OCI-LY7 (cell line): ENCODE measurements around the gene TRIM29. TPM values are rescaled to one million over a fixed set of nuclear protein-coding genes. Genes with fewer than 3 reads are reported as not detected.

ENCODE experiments used
- BruUV-seq: library from RNA; stranded (reverse); fragments of 400-500 nt; replicated peaks from 2 replicates; lab custom pipeline; 2021; lab: Mats Ljungman, UMichigan
- CTCF ChIA-PET: fragments of 300-600 bp; sonication (Branson Sonifier 250); formaldehyde crosslinking; loops from one replicate; lab custom pipeline; 2022; ENCODE audit warnings: antibody characterized with exemption; ENCODE audit not compliant: unreplicated experiment; lab: Charles Lee
- POLR2A ChIA-PET: fragments of 300-600 bp; sonication (Branson Sonifier 250); formaldehyde crosslinking; loops from one replicate; lab custom pipeline; 2022; ENCODE audit warnings: antibody characterized with exemption; lab: Charles Lee
- DNase-seq: peaks from one replicate; pipeline ENCODE4 v3.0.0-alpha.2; 2015; ENCODE audit warnings: low spot score
- H2AFZ ChIP-seq: fragments of 200-600 bp; sonication (generic), shearing (Covaris generic); 2 replicates; pipeline ENCODE4 v1.6.1; 2014; ENCODE audit warnings: mild to moderate bottlenecking, antibody characterized with exemption, low read length, moderate library complexity
- H3K27ac ChIP-seq: fragments of 200-600 bp; sonication (generic); 2 replicates; pipeline ENCODE4 v1.5.1; 2014; ENCODE audit warnings: mixed run types, low read depth, mild to moderate bottlenecking, moderate library complexity, low read length, inconsistent platforms; ENCODE audit not compliant: poor library complexity, severe bottlenecking
- H3K36me3 ChIP-seq: fragments of 200-600 bp; sonication (generic); 2 replicates; pipeline ENCODE4 v1.6.1; 2014; ENCODE audit warnings: mild to moderate bottlenecking, antibody characterized with exemption, low read length, moderate library complexity, mixed read lengths; ENCODE audit not compliant: insufficient read depth
- H3K4me1 ChIP-seq: fragments of 200-600 bp; sonication (generic); 2 replicates; pipeline ENCODE4 v1.5.1; 2014; ENCODE audit warnings: mild to moderate bottlenecking, low read length; ENCODE audit not compliant: insufficient read depth, poor library complexity, severe bottlenecking
- H3K4me2 ChIP-seq: fragments of 200-600 bp; sonication (generic); 2 replicates; pipeline ENCODE4 v1.6.1; 2014; ENCODE audit warnings: mild to moderate bottlenecking, low read length
- H3K4me3 ChIP-seq: fragments of 200-600 bp; sonication (generic); 2 replicates; pipeline ENCODE4 v1.5.1; 2014; ENCODE audit warnings: mild to moderate bottlenecking, low read depth, low read length; ENCODE audit not compliant: poor library complexity, severe bottlenecking
- H3K79me2 ChIP-seq: fragments of 200-600 bp; sonication (generic); 2 replicates; pipeline ENCODE4 v1.6.1; 2016; ENCODE audit warnings: low read depth, mild to moderate bottlenecking, low read length, moderate library complexity, mixed read lengths; ENCODE audit not compliant: insufficient read depth
- H3K9me2 ChIP-seq: fragments of 200-600 bp; sonication (generic); 2 replicates; pipeline ENCODE4 v1.6.1; 2016; ENCODE audit warnings: mild to moderate bottlenecking, low read length, mixed read lengths; ENCODE audit not compliant: insufficient read depth
- H3K9me3 ChIP-seq: fragments of 200-600 bp; sonication (generic); 2 replicates; pipeline ENCODE4 v1.6.1; 2014; ENCODE audit warnings: mild to moderate bottlenecking, mixed run types, low read length, mixed read lengths
- H4K20me1 ChIP-seq: fragments of 200-600 bp; sonication (generic); 2 replicates; pipeline ENCODE4 v1.6.1; 2014; ENCODE audit warnings: mild to moderate bottlenecking, antibody characterized with exemption, low read length, moderate library complexity, mixed read lengths; ENCODE audit not compliant: insufficient read depth
- EZH2phosphoT487 ChIP-seq: fragments of 200-600 bp; sonication (generic); IDR thresholded peaks from 2 replicates; pipeline ENCODE4 v1.6.1; 2018; ENCODE audit warnings: low read depth, borderline replicate concordance, mild to moderate bottlenecking, mixed run types, antibody characterized with exemption, low read length, moderate library complexity, mixed read lengths
- intact Hi-C: fragments of 100-400 bp; cut with micrococcal nuclease; formaldehyde crosslinking; loops from one replicate; pipeline ENCODE4 v1.10.0; 2022; ENCODE audit not compliant: unreplicated experiment
- total RNA-seq, 2 experiments: library from RNA; depleted of rRNA in 1 of 2; stranded (reverse); fragments of >200 nt in 1 of 2; shearing (Covaris generic) in 1 of 2; gene quantifications; 2 replicates each; pipeline ENCODE4 v1.2.3, GENCODE V29; 2014 to 2022
- TF ChIP-seq, protein P1 (sequence below): fragments of 200-600 bp; sonication (generic); conservative IDR thresholded peaks from 2 replicates; pipeline ENCODE4 v1.5.1; 2014; ENCODE audit warnings: mild to moderate bottlenecking, antibody characterized with exemption, low read length, moderate library complexity, mixed read lengths

TRIM29 gene
- total RNA-seq, 2 experiments from 2014 or later: not detected

- H2AFZ ChIP-seq: no peak overlapping the region
- intact Hi-C loops: loop anchor here (10.0 kb wide), 1 partner anchor 414 kb away; no protein-coding TSS in a partner anchor
- ChIA-PET POLR2A (interaction anchor here (0.6 kb wide), 1 partner anchor 497 kb away, joined by 3 read pairs; no protein-coding TSS in a partner anchor), CTCF (no interaction called here)
- H3K9me2 ChIP-seq: no peaks in the 10 kb centered on the region
- TF ChIP-seq, protein P1, sequence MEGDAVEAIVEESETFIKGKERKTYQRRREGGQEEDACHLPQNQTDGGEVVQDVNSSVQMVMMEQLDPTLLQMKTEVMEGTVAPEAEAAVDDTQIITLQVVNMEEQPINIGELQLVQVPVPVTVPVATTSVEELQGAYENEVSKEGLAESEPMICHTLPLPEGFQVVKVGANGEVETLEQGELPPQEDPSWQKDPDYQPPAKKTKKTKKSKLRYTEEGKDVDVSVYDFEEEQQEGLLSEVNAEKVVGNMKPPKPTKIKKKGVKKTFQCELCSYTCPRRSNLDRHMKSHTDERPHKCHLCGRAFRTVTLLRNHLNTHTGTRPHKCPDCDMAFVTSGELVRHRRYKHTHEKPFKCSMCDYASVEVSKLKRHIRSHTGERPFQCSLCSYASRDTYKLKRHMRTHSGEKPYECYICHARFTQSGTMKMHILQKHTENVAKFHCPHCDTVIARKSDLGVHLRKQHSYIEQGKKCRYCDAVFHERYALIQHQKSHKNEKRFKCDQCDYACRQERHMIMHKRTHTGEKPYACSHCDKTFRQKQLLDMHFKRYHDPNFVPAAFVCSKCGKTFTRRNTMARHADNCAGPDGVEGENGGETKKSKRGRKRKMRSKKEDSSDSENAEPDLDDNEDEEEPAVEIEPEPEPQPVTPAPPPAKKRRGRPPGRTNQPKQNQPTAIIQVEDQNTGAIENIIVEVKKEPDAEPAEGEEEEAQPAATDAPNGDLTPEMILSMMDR: no peak
- no peak for TF ChIP-seq EZH2phosphoT487
- no peak for DNase-seq
- no peaks in the 10 kb centered on the region for H3K79me2 ChIP-seq
- no peak overlapping the region for H3K4me3 ChIP-seq
- no TSS peak for BruUV-seq
- H3K4me1 ChIP-seq: no peaks in the 10 kb centered on the region
- no peaks in the 10 kb centered on the region for H4K20me1 ChIP-seq
- no peak overlapping the region for H3K27ac ChIP-seq
- H3K36me3 ChIP-seq: no peaks in the 10 kb centered on the region
- no peaks in the 10 kb centered on the region for H3K9me3 ChIP-seq
- no peak overlapping the region for H3K4me2 ChIP-seq
Observed at GRCh38 chr11:120078397-120078796, 59.5 kb downstream of the TRIM29 start.

- Histone ChIP-seq H4K20me1 (no peaks in the 10 kb centered on the region), H3K36me3 (no peaks in the 10 kb centered on the region), H3K4me3 (no peak overlapping the region), H3K9me2 (no peaks in the 10 kb centered on the region), H2AFZ (no peak overlapping the region), H3K4me1 (no peaks in the 10 kb centered on the region), H3K27ac (no peak overlapping the region), H3K9me3 (no peaks in the 10 kb centered on the region), H3K79me2 (no peaks in the 10 kb centered on the region), H3K4me2 (no peak overlapping the region)
- ChIA-PET CTCF (no interaction called here), POLR2A (no interaction called here)
- TF ChIP-seq, protein P1: no peak
- no peak for TF ChIP-seq EZH2phosphoT487
- BruUV-seq: no TSS peak
- DNase-seq: no peak
- intact Hi-C loops: loop anchor here (10.0 kb wide), 1 partner anchor 409 kb away; no protein-coding TSS in a partner anchor
Observed at GRCh38 chr11:120074076-120074475, 63.8 kb downstream of the TRIM29 start.

- ChIA-PET CTCF (no interaction called here), POLR2A (no interaction called here)
- Histone ChIP-seq H3K9me3 (no peaks in the 10 kb centered on the region), H3K4me1 (no peaks in the 10 kb centered on the region), H3K4me2 (no peak overlapping the region), H3K79me2 (no peaks in the 10 kb centered on the region), H3K36me3 (no peaks in the 10 kb centered on the region), H3K4me3 (no peak overlapping the region), H4K20me1 (no peaks in the 10 kb centered on the region), H3K9me2 (no peaks in the 10 kb centered on the region), H2AFZ (no peak overlapping the region), H3K27ac (no peak overlapping the region)
- intact Hi-C loops: loop anchor here (10.0 kb wide), 1 partner anchor 408 kb away; no protein-coding TSS in a partner anchor
- TF ChIP-seq, protein P1: no peak
- TF ChIP-seq EZH2phosphoT487: no peak
- BruUV-seq: no TSS peak
- DNase-seq: no peak
Observed at GRCh38 chr11:120073196-120073595, 64.7 kb downstream of the TRIM29 start.
